ENCODE measurements around the gene CST8.

GRCh38 chr20:23492292-23492691 lies 1.4 kb downstream of the CST8 start:
- TF ChIP-seq CTCF (IDR thresholded peaks at IDR 0.05) (no peak), POLR2A (IDR thresholded peaks at IDR 0.05) (no peak)
